SK-N-SH (cell line): Measurements from ENCODE around the gene RAD51B. TPM values are rescaled to one million over a fixed set of nuclear protein-coding genes. Genes with fewer than 3 reads are reported as not detected.

Experiments used
- CTCF ChIA-PET: fragments of 300-600, 350-600 bp; formaldehyde crosslinking; extraction: SDS; loops from one replicate; lab custom pipeline; 2021; lab: Yijun Ruan, JAX
- POLR2A ChIA-PET: fragments of 350-600 bp; sonication (Branson Sonifier 250); formaldehyde crosslinking; extraction: SDS; loops from one replicate; lab custom pipeline; 2020; ENCODE audit warnings: antibody characterized with exemption, inconsistent platforms; lab: Yijun Ruan, JAX
- DNase-seq: peaks from one replicate; pipeline ENCODE4 v3.0.0; 2012
- H2AFZ ChIP-seq: fragments of 200-600 bp; sonication (generic); 2 replicates; pipeline ENCODE4 v1.8.1; 2016; ENCODE audit warnings: antibody characterized with exemption, mild to moderate bottlenecking, low read depth
- H3F3A ChIP-seq: fragments of 200-600 bp; sonication (generic); replicated peaks from 2 replicates; pipeline ENCODE3; 2016; ENCODE audit warnings: antibody characterized with exemption, mild to moderate bottlenecking; ENCODE audit not compliant: insufficient read depth
- H3K27ac ChIP-seq, 2 experiments: fragments of 200-500 bp in 1 of 2; fragments of 200-600 bp in 1 of 2; sonication (Bioruptor generic) in 1 of 2; sonication (generic), shearing (Covaris generic) in 1 of 2; 2 replicates each; pipeline versions ENCODE4 v1.5.1 to v1.6.1; 2014 to 2016; ENCODE audit warnings: low read depth in 2 of 2, inconsistent platforms in 1 of 2, low read length in 1 of 2, mild to moderate bottlenecking in 1 of 2, mixed read lengths in 1 of 2
- H3K27me3 ChIP-seq: fragments of 200-600 bp; sonication (generic), shearing (Covaris generic); 2 replicates; pipeline ENCODE4 v1.6.1; 2016; ENCODE audit warnings: mixed run types; ENCODE audit not compliant: insufficient read depth
- H3K36me3 ChIP-seq, 2 experiments: fragments of 200-500 bp in 1 of 2; fragments of 200-600 bp in 1 of 2; sonication (Bioruptor generic) in 1 of 2; sonication (generic) in 1 of 2; replicated peaks in 1 of 2; 2 replicates each; pipeline versions ENCODE3 to v1.5.1; 2014 to 2016; ENCODE audit warnings: low read length in 1 of 2, mild to moderate bottlenecking in 1 of 2; ENCODE audit not compliant: insufficient read depth in 2 of 2, control insufficient read depth in 1 of 2
- H3K4me1 ChIP-seq, 2 experiments: fragments of 200-500 bp in 1 of 2; fragments of 200-600 bp in 1 of 2; sonication (Bioruptor generic) in 1 of 2; sonication (generic), shearing (Covaris generic) in 1 of 2; 2 replicates each; pipeline versions ENCODE4 v1.5.1 to v1.6.1; 2014 to 2016; ENCODE audit warnings: low read depth in 1 of 2, low read length in 1 of 2, mixed run types in 1 of 2; ENCODE audit not compliant: insufficient read depth in 2 of 2, control insufficient read depth in 1 of 2
- H3K4me2 ChIP-seq: fragments of 200-600 bp; sonication (generic), shearing (Covaris generic); 2 replicates; pipeline ENCODE4 v1.6.1; 2017; ENCODE audit warnings: mixed run types
- H3K4me3 ChIP-seq, 2 experiments: fragments of 200-500 bp in 1 of 2; fragments of 200-600 bp in 1 of 2; sonication (Bioruptor generic) in 1 of 2; sonication (generic), shearing (Covaris generic) in 1 of 2; 2 replicates each; pipeline versions ENCODE4 v1.5.1 to v1.8.1; 2014 to 2016; ENCODE audit warnings: low read depth in 2 of 2, inconsistent platforms in 1 of 2, low read length in 1 of 2, mild to moderate bottlenecking in 1 of 2, mixed read lengths in 1 of 2, moderate library complexity in 1 of 2
- H3K79me2 ChIP-seq: fragments of 200-600 bp; sonication (generic); 2 replicates; pipeline ENCODE4 v1.8.1; 2017; ENCODE audit warnings: mild to moderate bottlenecking; ENCODE audit not compliant: insufficient read depth
- H3K9ac ChIP-seq: fragments of 200-600 bp; sonication (generic); 2 replicates; pipeline ENCODE4 v1.6.1; 2017; ENCODE audit warnings: mixed run types
- H3K9me2 ChIP-seq: fragments of 200-600 bp; sonication (generic); 2 replicates; pipeline ENCODE4 v1.6.1; 2017; ENCODE audit warnings: mixed run types
- H3K9me3 ChIP-seq: fragments of 200-600 bp; sonication (generic); 2 replicates; pipeline ENCODE4 v1.6.1; 2017; ENCODE audit warnings: mixed run types, mild to moderate bottlenecking, moderate library complexity
- H4K20me1 ChIP-seq: fragments of 200-600 bp; sonication (generic); 2 replicates; pipeline ENCODE4 v1.6.1; 2017; ENCODE audit warnings: mild to moderate bottlenecking, mixed run types; ENCODE audit not compliant: insufficient read depth
- CHD2 ChIP-seq: fragments of 150-350 bp; IDR thresholded peaks from 2 replicates; pipeline ENCODE4 v1.6.1; 2018; ENCODE audit warnings: low read length; ENCODE audit not compliant: partially characterized antibody
- EP300 ChIP-seq, 2 experiments: IDR thresholded peaks; 2 replicates each; pipeline versions ENCODE4 v1.4.0 to v1.6.1; 2012; ENCODE audit warnings: borderline replicate concordance in 1 of 2, low read depth in 1 of 2, low read length in 1 of 2
- FOSL2 ChIP-seq: IDR thresholded peaks from 2 replicates; pipeline ENCODE4 v1.4.0; 2012; ENCODE audit warnings: low read depth, mild to moderate bottlenecking, moderate library complexity, borderline replicate concordance
- FOXM1 ChIP-seq: IDR thresholded peaks from 2 replicates; pipeline ENCODE4 v1.4.0; 2012; ENCODE audit warnings: low read depth, mild to moderate bottlenecking
- GATA2 ChIP-seq: sonication (generic); formaldehyde crosslinking; IDR thresholded peaks from 2 replicates; pipeline ENCODE4 v1.5.0; 2020; ENCODE audit warnings: mild to moderate bottlenecking, missing genetic modification reagents
- IRF3 ChIP-seq: fragments of 150-350 bp; IDR thresholded peaks from 2 replicates; pipeline ENCODE4 v1.6.1; 2016; ENCODE audit warnings: mild to moderate bottlenecking, low read depth, low read length
- JUND ChIP-seq: IDR thresholded peaks from 2 replicates; pipeline ENCODE4 v1.4.0; 2012
- MXI1 ChIP-seq: IDR thresholded peaks from 2 replicates; pipeline ENCODE4 v1.6.1; 2012; ENCODE audit warnings: mild to moderate bottlenecking, low read depth, low read length, improper control_type of control experiment
- NFIC ChIP-seq: IDR thresholded peaks from 2 replicates; pipeline ENCODE4 v1.4.0; 2012; ENCODE audit warnings: borderline replicate concordance
- POLR2AphosphoS5 ChIP-seq: IDR thresholded peaks from 2 replicates; pipeline ENCODE4 v1.6.1; 2012; ENCODE audit warnings: low read depth, low read length
- RAD21 ChIP-seq: IDR thresholded peaks from 2 replicates; pipeline ENCODE4 v1.6.1; 2012; ENCODE audit warnings: mild to moderate bottlenecking, low read length
- REST ChIP-seq: IDR thresholded peaks from 2 replicates; pipeline ENCODE4 v1.6.1; 2012; ENCODE audit warnings: mild to moderate bottlenecking, low read depth, low read length, moderate library complexity
- RFX5 ChIP-seq: IDR thresholded peaks from 2 replicates; pipeline ENCODE4 v1.6.1; 2012; ENCODE audit warnings: mild to moderate bottlenecking, improper control_type of control experiment, low read length
- SMC3 ChIP-seq: IDR thresholded peaks from 2 replicates; pipeline ENCODE4 v1.6.1; 2012; ENCODE audit warnings: low read depth, low read length, improper control_type of control experiment
- TAF1 ChIP-seq: IDR thresholded peaks from 2 replicates; pipeline ENCODE4 v1.6.1; 2012; ENCODE audit warnings: low read depth, mild to moderate bottlenecking, low read length, moderate library complexity, borderline replicate concordance
- TCF12 ChIP-seq: IDR thresholded peaks from 2 replicates; pipeline ENCODE4 v1.4.0; 2012
- TEAD4 ChIP-seq: IDR thresholded peaks from 2 replicates; pipeline ENCODE4 v1.4.0; 2012; ENCODE audit warnings: mild to moderate bottlenecking, borderline replicate concordance; ENCODE audit not compliant: insufficient read depth
- USF2 ChIP-seq: fragments of 150-350 bp; IDR thresholded peaks from 2 replicates; pipeline ENCODE4 v1.6.1; 2017; ENCODE audit warnings: antibody characterized with exemption, low read length, low read depth, borderline replicate concordance
- WGBS: methylation state at CpG from one replicate; pipeline ENCODE4 v1.1.6; 2017; ENCODE audit warnings: low lambda C conversion rate; 5-methylcytosine and 5-hydroxymethylcytosine counted together
- polyA plus RNA-seq, 3 experiments: library from polyadenylated mRNA; depleted of rRNA; stranded (reverse); fragments of >200 nt; gene quantifications; 2 replicates each; pipeline ENCODE4 v1.2.3, GENCODE V29; 2012
- TF ChIP-seq, protein P1 (sequence below): IDR thresholded peaks from 2 replicates; pipeline ENCODE4 v1.4.0; 2012; ENCODE audit warnings: low read depth
- TF ChIP-seq, protein P2 (sequence below): IDR thresholded peaks from 2 replicates; pipeline ENCODE4 v1.4.0; 2012; ENCODE audit warnings: low read depth, borderline replicate concordance
- TF ChIP-seq, protein P3 (sequence below): IDR thresholded peaks from 2 replicates; pipeline ENCODE4 v1.4.0; 2012; ENCODE audit warnings: low read depth, borderline replicate concordance

Gene RAD51B
- polyA plus RNA-seq, 1 of the 3 experiments (the other 2 are of a cell fraction), result 6.0 TPM

GRCh38 chr14:68464711-68465110 lies 645.1 kb downstream of the RAD51B start (continued):
- TF ChIP-seq, protein P1, sequence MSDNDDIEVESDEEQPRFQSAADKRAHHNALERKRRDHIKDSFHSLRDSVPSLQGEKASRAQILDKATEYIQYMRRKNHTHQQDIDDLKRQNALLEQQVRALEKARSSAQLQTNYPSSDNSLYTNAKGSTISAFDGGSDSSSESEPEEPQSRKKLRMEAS, result peak; percentile 40; the same call in 1 of the 2 replicates
- TF ChIP-seq, protein P2, sequence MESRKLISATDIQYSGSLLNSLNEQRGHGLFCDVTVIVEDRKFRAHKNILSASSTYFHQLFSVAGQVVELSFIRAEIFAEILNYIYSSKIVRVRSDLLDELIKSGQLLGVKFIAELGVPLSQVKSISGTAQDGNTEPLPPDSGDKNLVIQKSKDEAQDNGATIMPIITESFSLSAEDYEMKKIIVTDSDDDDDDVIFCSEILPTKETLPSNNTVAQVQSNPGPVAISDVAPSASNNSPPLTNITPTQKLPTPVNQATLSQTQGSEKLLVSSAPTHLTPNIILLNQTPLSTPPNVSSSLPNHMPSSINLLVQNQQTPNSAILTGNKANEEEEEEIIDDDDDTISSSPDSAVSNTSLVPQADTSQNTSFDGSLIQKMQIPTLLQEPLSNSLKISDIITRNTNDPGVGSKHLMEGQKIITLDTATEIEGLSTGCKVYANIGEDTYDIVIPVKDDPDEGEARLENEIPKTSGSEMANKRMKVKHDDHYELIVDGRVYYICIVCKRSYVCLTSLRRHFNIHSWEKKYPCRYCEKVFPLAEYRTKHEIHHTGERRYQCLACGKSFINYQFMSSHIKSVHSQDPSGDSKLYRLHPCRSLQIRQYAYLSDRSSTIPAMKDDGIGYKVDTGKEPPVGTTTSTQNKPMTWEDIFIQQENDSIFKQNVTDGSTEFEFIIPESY, result peak; percentile 68; the same call in 1 of the 2 replicates
- TF ChIP-seq FOXM1, result peak; percentile 88
- peak in 1 of 2 experiments; percentile 97; a peak in 3 of 4 replicates for TF ChIP-seq EP300 (IDR thresholded peaks at IDR 0.05; ENCODE audit: borderline replicate concordance in 1 of 2, low read depth in 1 of 2, low read length in 1 of 2)
- peak; percentile 97 for TF ChIP-seq TCF12
- TF ChIP-seq, protein P3, sequence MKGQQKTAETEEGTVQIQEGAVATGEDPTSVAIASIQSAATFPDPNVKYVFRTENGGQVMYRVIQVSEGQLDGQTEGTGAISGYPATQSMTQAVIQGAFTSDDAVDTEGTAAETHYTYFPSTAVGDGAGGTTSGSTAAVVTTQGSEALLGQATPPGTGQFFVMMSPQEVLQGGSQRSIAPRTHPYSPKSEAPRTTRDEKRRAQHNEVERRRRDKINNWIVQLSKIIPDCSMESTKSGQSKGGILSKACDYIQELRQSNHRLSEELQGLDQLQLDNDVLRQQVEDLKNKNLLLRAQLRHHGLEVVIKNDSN, result no peak

DNA sequence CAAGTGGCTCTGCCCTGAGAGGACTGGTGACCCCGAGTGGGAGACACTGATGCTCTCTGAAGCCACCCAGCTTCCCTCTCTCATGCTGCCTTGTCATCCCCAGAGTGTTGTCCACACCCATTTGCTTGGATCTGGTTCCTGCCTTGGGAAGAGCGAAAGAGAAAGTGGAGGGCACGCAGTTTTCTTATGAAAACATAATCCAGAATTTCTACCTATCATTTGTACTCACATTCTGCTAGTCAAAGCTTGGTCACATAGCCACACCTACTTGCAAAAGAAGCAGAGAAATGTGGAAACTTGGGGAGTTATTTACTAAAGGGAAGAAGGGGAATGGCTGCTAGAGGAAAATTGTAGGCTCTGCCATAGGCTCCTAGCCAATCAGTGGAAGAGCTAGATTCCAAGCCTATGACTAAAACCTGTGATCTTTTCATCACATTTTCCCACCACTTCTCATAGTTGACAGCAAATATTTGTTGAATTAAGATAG lies 647.0 kb downstream of the RAD51B start:
- Histone ChIP-seq H3K9me2 (no peaks in the 10 kb centered on the region), H3K79me2 (no peaks in the 10 kb centered on the region), H3F3A (peaks cover 35% of the 10 kb centered on the region), H3K9ac (no peak overlapping the region), H3K36me3 (no peaks in the 10 kb centered on the region), H3K4me3 (no peak overlapping the region), H3K4me2 (peak overlapping the region; percentile 52), H4K20me1 (no peaks in the 10 kb centered on the region), H3K9me3 (no peaks in the 10 kb centered on the region), H3K27ac (peak overlapping the region; percentile 68 to 84; a peak in 3 of 4 replicates), H3K27me3 (no peaks in the 10 kb centered on the region), H2AFZ (no peak overlapping the region), H3K4me1 (peaks cover 0 to 22% of the 10 kb centered on the region in 2 experiments)
- DNase-seq, result no peak
- 64% methylated on average over 3 of the region's 3 CpGs for WGBS
- CTCF ChIA-PET, result no interaction called here
- POLR2A ChIA-PET, result no interaction called here
- TF ChIP-seq JUND (peak; percentile 77), IRF3 (no peak), NFIC (peak; percentile 79), TEAD4 (peak; percentile 80; the same call in 1 of the 2 replicates), RFX5 (no peak), REST (no peak), CHD2 (no peak), USF2 (no peak), SMC3 (no peak), POLR2AphosphoS5 (no peak; the same call in 1 of the 2 replicates), RAD21 (no peak), GATA2 (CRISPR knock-in tag) (no peak), TAF1 (no peak), FOSL2 (peak; percentile 75; the same call in 1 of the 2 replicates), MXI1 (no peak)
- TF ChIP-seq, protein P3, result no peak
